Measurements from ENCODE around the gene PNPLA2. TPM values are rescaled to one million over a fixed set of nuclear protein-coding genes. Genes with fewer than 3 reads are reported as not detected.

Gene PNPLA2
- total RNA-seq, 4 donors from 2014 or later: 16.9 to 96.2 (median 37.1) TPM

GRCh38 chr11:870418-870817 lies 51.7 kb downstream of the PNPLA2 start:
- no peaks in the 10 kb centered on the region for H3K27me3 ChIP-seq
- TF ChIP-seq CTCF (IDR thresholded peaks at IDR 0.05): no peak
- no peak for TF ChIP-seq POLR2A (IDR thresholded peaks at IDR 0.05)
- no peaks in the 10 kb centered on the region for H3K9me3 ChIP-seq
- H3K36me3 ChIP-seq: no peaks in the 10 kb centered on the region
- no peak overlapping the region for H3K4me3 ChIP-seq
- no peak for DNase-seq
- H3K4me1 ChIP-seq: no peaks in the 10 kb centered on the region
- no peak overlapping the region for H3K27ac ChIP-seq
- intact Hi-C loops (cut with DNase I; ENCODE audit: low total_unique reads): no loop called here

GRCh38 chr11:871472-871871 lies 52.8 kb downstream of the PNPLA2 start:
- H3K4me3 ChIP-seq: no peak overlapping the region
- no peaks in the 10 kb centered on the region for H3K36me3 ChIP-seq
- TF ChIP-seq POLR2A (IDR thresholded peaks at IDR 0.05) (no peak), CTCF (IDR thresholded peaks at IDR 0.05) (no peak)
- intact Hi-C loops (cut with DNase I; ENCODE audit: low total_unique reads): no loop called here
- H3K27ac ChIP-seq: no peak overlapping the region
- no peaks in the 10 kb centered on the region for H3K4me1 ChIP-seq
- H3K9me3 ChIP-seq: no peaks in the 10 kb centered on the region
- no peak for DNase-seq
- no peaks in the 10 kb centered on the region for H3K27me3 ChIP-seq

DNA sequence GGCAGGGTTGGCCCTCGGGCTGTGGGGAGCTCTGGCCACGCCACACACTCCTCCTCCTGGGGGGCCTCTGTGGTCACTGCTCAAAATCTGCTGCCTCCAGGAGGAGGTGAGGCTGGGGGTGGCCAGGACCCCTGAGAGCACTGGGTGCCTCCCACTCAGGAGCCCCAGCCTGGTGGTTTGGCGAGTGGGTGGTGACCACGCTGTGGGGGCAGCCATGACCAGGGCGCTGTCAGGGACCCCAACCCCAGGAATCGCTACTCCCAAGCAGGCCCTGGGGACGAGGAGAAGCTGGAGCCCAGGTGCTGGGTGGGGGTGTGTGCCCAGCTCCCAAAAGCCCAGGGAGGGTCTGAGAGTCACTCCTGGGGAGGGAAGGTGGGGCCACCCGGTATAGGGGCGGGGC lies 54.1 kb downstream of the PNPLA2 start:
- TF ChIP-seq CTCF (IDR thresholded peaks at IDR 0.05) (no peak), POLR2A (IDR thresholded peaks at IDR 0.05) (no peak)
- H3K27ac ChIP-seq: no peak overlapping the region
- intact Hi-C loops (cut with DNase I; ENCODE audit: low total_unique reads): no loop called here

DNA sequence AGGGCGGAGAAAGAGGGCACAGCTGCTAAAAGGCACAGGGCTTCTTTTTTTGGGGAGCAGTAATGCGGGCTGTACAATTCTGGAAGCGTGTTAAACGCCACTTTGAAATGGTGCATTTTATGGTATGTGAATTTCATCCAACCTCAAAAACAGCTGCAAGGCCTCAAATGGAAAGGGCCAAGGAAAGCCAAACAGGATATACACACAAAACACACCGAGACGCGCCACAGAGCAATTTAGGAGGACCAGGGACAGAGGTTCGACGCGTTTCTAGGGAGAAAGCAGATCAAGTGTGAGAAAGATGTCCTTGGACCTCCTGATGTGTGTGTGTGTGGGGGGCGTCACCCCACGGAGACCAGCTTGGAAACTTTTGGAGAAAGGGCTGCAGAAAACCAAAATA lies 55.0 kb downstream of the PNPLA2 start:
- TF ChIP-seq CTCF (IDR thresholded peaks at IDR 0.05) (no peak), POLR2A (IDR thresholded peaks at IDR 0.05) (no peak)
- Histone ChIP-seq H3K9me3 (no peaks in the 10 kb centered on the region), H3K4me3 (no peak overlapping the region), H3K27me3 (no peaks in the 10 kb centered on the region), H3K27ac (peak overlapping the region in 1 of 2 donors; percentile 26), H3K36me3 (no peaks in the 10 kb centered on the region), H3K4me1 (no peaks in the 10 kb centered on the region)
- no peak for DNase-seq
- intact Hi-C loops (cut with DNase I; ENCODE audit: low total_unique reads): no loop called here

More for the DNA sequence above, 54.1 kb downstream of the PNPLA2 start:
- Histone ChIP-seq H3K36me3 (no peaks in the 10 kb centered on the region), H3K4me3 (no peak overlapping the region), H3K4me1 (no peaks in the 10 kb centered on the region), H3K27me3 (no peaks in the 10 kb centered on the region), H3K9me3 (no peaks in the 10 kb centered on the region)
- no peak for DNase-seq

Small RNA genes lying within 50 kb of the gene (small RNA-seq; reads per million reads assigned to genes)
- gene SNORA52: not detected

Other genes starting within 250 kb of the PNPLA2 start
- 10 to 100 TPM in 3 of 4 donors, 1 to 10 TPM in 1; 5.0 to 45.8 (median 24.1) TPM for gene PHRF1, start 242.4 kb upstream of the PNPLA2 start, total RNA-seq
- gene IRF7, start 203.0 kb upstream of the PNPLA2 start, total RNA-seq: 10 to 100 TPM in 3 of 4 donors, 1 to 10 TPM in 1; 9.1 to 33.6 (median 13.1) TPM
- gene CDHR5, start 194.0 kb upstream of the PNPLA2 start, total RNA-seq: under 1 TPM in 3 of 4 donors, not detected in 1; 0.26 to 0.55 (median 0.29) TPM
- not detected for gene SCT, start 191.7 kb upstream of the PNPLA2 start, total RNA-seq
- gene DRD4, start 181.6 kb upstream of the PNPLA2 start, total RNA-seq: 1 to 10 TPM in 1 of 4 donors, not detected in 3; 4.5 TPM
- 10 to 100 TPM in 2 of 4 donors, 1 to 10 TPM in 2; 7.9 to 45.6 (median 20.4) TPM for gene DEAF1, start 123.7 kb upstream of the PNPLA2 start, total RNA-seq
- 10 to 100 TPM in 2 of 4 donors, 1 to 10 TPM in 2; 2.6 to 35.3 (median 8.1) TPM for gene TMEM80, start 123.1 kb upstream of the PNPLA2 start, total RNA-seq
- 10 to 100 TPM; 12.2 to 52.8 (median 32.3) TPM for gene EPS8L2, start 112.7 kb upstream of the PNPLA2 start, total RNA-seq
- gene TALDO1, start 71.5 kb upstream of the PNPLA2 start, total RNA-seq: 100 to 1,000 TPM in 1 of 4 donors, 10 to 100 TPM in 3; 60.3 to 146 (median 66.9) TPM
- gene GATD1, start 41.4 kb upstream of the PNPLA2 start, total RNA-seq: 10 to 100 TPM; 11.8 to 81.1 (median 29.3) TPM
- under 1 TPM in 1 of 4 donors, not detected in 3; 0.41 TPM for gene CEND1, start 28.8 kb upstream of the PNPLA2 start, total RNA-seq
- 10 to 100 TPM in 1 of 4 donors, 1 to 10 TPM in 2, under 1 TPM in 1; 0.29 to 20.8 (median 5.4) TPM for gene SLC25A22, start 20.6 kb upstream of the PNPLA2 start, total RNA-seq
- 10 to 100 TPM in 2 of 4 donors, 1 to 10 TPM in 2; 1.3 to 20.2 (median 10.1) TPM for gene PIDD1, start 13.7 kb upstream of the PNPLA2 start, total RNA-seq
- 1,000 to 10,000 TPM in 1 of 4 donors, 100 to 1,000 TPM in 3; 100 to 1,968 (median 496) TPM for gene RPLP2, start 8.9 kb upstream of the PNPLA2 start, total RNA-seq
- 10 to 100 TPM in 1 of 4 donors, 1 to 10 TPM in 2, under 1 TPM in 1; 0.77 to 15.5 (median 2.5) TPM for gene CRACR2B, start 9.0 kb downstream of the PNPLA2 start, total RNA-seq
- 100 to 1,000 TPM in 3 of 4 donors, 10 to 100 TPM in 1; 76.8 to 382 (median 259) TPM for gene CD151, start 14.0 kb downstream of the PNPLA2 start, total RNA-seq
- gene POLR2L, start 23.6 kb downstream of the PNPLA2 start, total RNA-seq: 10 to 100 TPM; 10.5 to 81.5 (median 42.8) TPM
- 100 to 1,000 TPM in 2 of 4 donors, 10 to 100 TPM in 2; 68.4 to 119 (median 105) TPM for gene TSPAN4, start 23.9 kb downstream of the PNPLA2 start, total RNA-seq
- gene CHID1, start 91.9 kb downstream of the PNPLA2 start, total RNA-seq: 10 to 100 TPM; 20.3 to 57.9 (median 48.4) TPM
- gene AP2A2, start 107.0 kb downstream of the PNPLA2 start, total RNA-seq: 100 to 1,000 TPM in 1 of 4 donors, 10 to 100 TPM in 3; 25.6 to 120 (median 40.4) TPM
- gene MUC6, start 217.8 kb downstream of the PNPLA2 start, total RNA-seq: 1 to 10 TPM in 1 of 4 donors, under 1 TPM in 1, not detected in 2; 0.43 to 3.5 TPM

Measured in uterus (tissue), 4 donors.